Choroid plexus epithelial cell (primary cell): ENCODE measurements around the gene ARMC6.

Source experiments
- DNase-seq: peaks from one replicate; pipeline ENCODE4 v3.0.0-alpha.2; 2010; ENCODE audit warnings: low read depth
- H3K4me3 ChIP-seq: 2 replicates; pipeline ENCODE4 v1.5.1; 2011; ENCODE audit warnings: low read depth, mild to moderate bottlenecking, control low read depth, low read length, moderate library complexity
- CTCF ChIP-seq: conservative IDR thresholded peaks from 2 replicates; pipeline ENCODE4 v1.5.1; 2011; ENCODE audit warnings: low read depth, mild to moderate bottlenecking, control low read depth, inconsistent platforms, low read length, moderate library complexity

ARMC6 gene

GRCh38 chr19:19107654-19108053 is 74.3 kb downstream of the ARMC6 start:
- no peak for DNase-seq
- no peak for TF ChIP-seq CTCF
- no peak overlapping the region for H3K4me3 ChIP-seq
